HUES48 (cell line): Measurements from ENCODE around the gene AMER1.

Experiments used
- H3K27ac ChIP-seq: one replicate; pipeline ENCODE4 v1.7.0; 2013; ENCODE audit warnings: low read depth, low read length, inconsistent platforms
- H3K27me3 ChIP-seq: 2 replicates; pipeline ENCODE4 v1.6.1; 2013; ENCODE audit warnings: mild to moderate bottlenecking, low read length; ENCODE audit not compliant: control insufficient read depth, insufficient read depth
- H3K36me3 ChIP-seq: 2 replicates; pipeline ENCODE4 v1.6.1; 2013; ENCODE audit warnings: low read length; ENCODE audit not compliant: control insufficient read depth, insufficient read depth
- H3K4me1 ChIP-seq: 2 replicates; pipeline ENCODE4 v1.6.1; 2013; ENCODE audit warnings: mild to moderate bottlenecking, low read length; ENCODE audit not compliant: control insufficient read depth, insufficient read depth
- H3K4me3 ChIP-seq: 2 replicates; pipeline ENCODE4 v1.5.1; 2013; ENCODE audit warnings: mild to moderate bottlenecking, low read depth, low read length
- H3K9ac ChIP-seq: 2 replicates; pipeline ENCODE4 v1.6.1; 2013; ENCODE audit warnings: mild to moderate bottlenecking, low read depth, low read length, moderate library complexity
- H3K9me3 ChIP-seq: 2 replicates; pipeline ENCODE4 v1.6.1; 2013; ENCODE audit warnings: low read length; ENCODE audit not compliant: control insufficient read depth, insufficient read depth

AMER1 gene

GRCh38 chrX:64182208-64182607 is 23.3 kb downstream of the AMER1 start:
- Histone ChIP-seq H3K36me3 (no peaks in the 10 kb centered on the region; the same call in 1 of the 2 replicates), H3K27me3 (no peaks in the 10 kb centered on the region), H3K9me3 (peaks cover 62% of the 10 kb centered on the region), H3K9ac (no peak overlapping the region), H3K4me3 (no peak overlapping the region), H3K4me1 (no peaks in the 10 kb centered on the region), H3K27ac (no peak overlapping the region)

- Histone ChIP-seq H3K36me3 (no peaks in the 10 kb centered on the region), H3K4me3 (no peak overlapping the region), H3K4me1 (no peaks in the 10 kb centered on the region), H3K27ac (no peak overlapping the region), H3K9ac (no peak overlapping the region), H3K9me3 (peaks cover 56% of the 10 kb centered on the region), H3K27me3 (no peaks in the 10 kb centered on the region)
Observed at GRCh38 chrX:64176876-64177275, 28.6 kb downstream of the AMER1 start.

GRCh38 chrX:64169988-64170387 is 35.5 kb downstream of the AMER1 start:
- Histone ChIP-seq H3K4me1 (no peaks in the 10 kb centered on the region), H3K36me3 (no peaks in the 10 kb centered on the region), H3K9me3 (peaks cover 50% of the 10 kb centered on the region), H3K27ac (no peak overlapping the region), H3K9ac (no peak overlapping the region), H3K4me3 (no peak overlapping the region), H3K27me3 (no peaks in the 10 kb centered on the region)

GRCh38 chrX:64152857-64153256 is 52.7 kb downstream of the AMER1 start:
- Histone ChIP-seq H3K27ac (no peak overlapping the region), H3K4me1 (no peaks in the 10 kb centered on the region), H3K27me3 (no peaks in the 10 kb centered on the region), H3K9ac (no peak overlapping the region), H3K36me3 (no peaks in the 10 kb centered on the region), H3K9me3 (peaks cover 32% of the 10 kb centered on the region), H3K4me3 (no peak overlapping the region)

GRCh38 chrX:64151911-64152310 is 53.6 kb downstream of the AMER1 start:
- Histone ChIP-seq H3K4me1 (no peaks in the 10 kb centered on the region), H3K9ac (no peak overlapping the region), H3K27ac (no peak overlapping the region), H3K27me3 (no peaks in the 10 kb centered on the region), H3K36me3 (no peaks in the 10 kb centered on the region), H3K4me3 (no peak overlapping the region), H3K9me3 (peaks cover 42% of the 10 kb centered on the region)

- peaks cover 50% of the 10 kb centered on the region for H3K9me3 ChIP-seq
- no peak overlapping the region for H3K27ac ChIP-seq
- H3K27me3 ChIP-seq, result no peaks in the 10 kb centered on the region
- no peak overlapping the region for H3K4me3 ChIP-seq
- no peaks in the 10 kb centered on the region for H3K36me3 ChIP-seq
- H3K4me1 ChIP-seq, result no peaks in the 10 kb centered on the region
- no peak overlapping the region for H3K9ac ChIP-seq
Observed at GRCh38 chrX:64150775-64151174, 54.7 kb downstream of the AMER1 start.
